ENCODE data around the gene TMEM132D. TPM values are rescaled to one million over a fixed set of nuclear protein-coding genes. Genes with fewer than 3 reads are reported as not detected.

The TMEM132D gene
- total RNA-seq, 1 experiment from 2014 or later, result 1.4 TPM

DNA sequence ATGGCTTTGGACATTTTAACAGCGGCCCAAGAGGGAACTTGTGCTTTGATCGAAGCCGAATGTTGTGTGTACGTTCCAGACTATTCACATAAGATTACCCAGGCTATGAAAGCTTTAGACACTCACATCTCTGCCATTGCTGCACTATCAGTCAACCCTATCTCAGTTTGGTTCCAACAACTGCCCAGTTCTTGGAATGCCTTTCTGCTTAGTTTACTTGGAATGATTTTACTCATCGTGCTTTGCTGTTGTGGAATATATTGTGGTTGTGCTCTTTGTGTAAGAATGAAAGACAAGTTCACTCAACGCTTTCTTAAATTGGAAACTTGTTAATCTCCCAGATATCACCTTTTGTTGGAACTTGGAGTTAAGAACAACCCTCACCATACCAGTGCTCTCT lies 552.3 kb downstream of the TMEM132D start:
- DNase-seq (ENCODE audit: low spot score), result no peak
- H3K4me1 Mint-ChIP-seq, result no peaks in the 10 kb centered on the region

DNA sequence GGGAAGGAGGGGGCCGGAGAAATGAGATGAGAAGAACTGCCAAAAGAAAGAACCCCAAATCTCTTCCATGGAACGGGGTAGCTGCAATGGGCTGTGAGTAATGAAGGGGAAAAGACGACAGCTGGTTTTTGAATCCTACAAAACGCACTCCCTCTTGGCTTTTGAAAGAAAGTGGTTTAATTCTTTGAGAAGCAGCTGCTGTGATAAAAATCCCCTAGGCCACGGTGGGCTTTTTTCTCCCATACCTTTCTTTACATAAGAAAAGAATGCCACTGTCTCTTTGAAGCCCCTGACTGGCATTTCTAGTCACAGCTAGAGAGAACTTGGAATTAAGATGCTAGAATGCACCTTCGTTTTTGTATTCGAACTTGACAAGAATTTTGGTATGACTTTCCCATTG lies 564.5 kb downstream of the TMEM132D start:
- ATAC-seq (no peak), DNase-seq (ENCODE audit: low spot score) (no peak)
- peaks cover 64% of the 10 kb centered on the region for H3K9me3 Mint-ChIP-seq
- peaks cover 4% of the 10 kb centered on the region for H3K27me3 Mint-ChIP-seq (ENCODE audit: low read depth)
- CTCF ChIA-PET, result no interaction called here
- no peak overlapping the region for H3K27ac Mint-ChIP-seq
- POLR2A ChIA-PET, result no interaction called here
- TF ChIP-seq, protein P1, sequence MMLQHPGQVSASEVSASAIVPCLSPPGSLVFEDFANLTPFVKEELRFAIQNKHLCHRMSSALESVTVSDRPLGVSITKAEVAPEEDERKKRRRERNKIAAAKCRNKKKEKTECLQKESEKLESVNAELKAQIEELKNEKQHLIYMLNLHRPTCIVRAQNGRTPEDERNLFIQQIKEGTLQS (CRISPR knock-in tag; conservative IDR thresholded peaks at IDR 0.05), result no peak
- H3K36me3 Mint-ChIP-seq, result peaks cover 58% of the 10 kb centered on the region
- H3K4me1 Mint-ChIP-seq, result no peaks in the 10 kb centered on the region
- H3K4me3 Mint-ChIP-seq, result no peak overlapping the region

More for the DNA sequence above, 552.3 kb downstream of the TMEM132D start:
- no peak overlapping the region for H3K4me3 Mint-ChIP-seq
- peaks cover 80% of the 10 kb centered on the region for H3K9me3 Mint-ChIP-seq
- TF ChIP-seq OVOL2 (CRISPR knock-in tag; IDR thresholded peaks at IDR 0.05; ENCODE audit: borderline replicate concordance) (no peak), SMAD4 (CRISPR knock-in tag; IDR thresholded peaks at IDR 0.05) (no peak), TEAD4 (CRISPR knock-in tag; IDR thresholded peaks at IDR 0.05) (no peak), TP53 (CRISPR knock-in tag; IDR thresholded peaks at IDR 0.05) (no peak), ZNF263 (CRISPR knock-in tag; IDR thresholded peaks at IDR 0.05; ENCODE audit: low read depth) (no peak), IRF2 (CRISPR knock-in tag; IDR thresholded peaks at IDR 0.05; ENCODE audit: borderline replicate concordance, low read depth) (no peak), RORB (CRISPR knock-in tag; IDR thresholded peaks at IDR 0.05) (no peak)
- TF ChIP-seq, protein P2, sequence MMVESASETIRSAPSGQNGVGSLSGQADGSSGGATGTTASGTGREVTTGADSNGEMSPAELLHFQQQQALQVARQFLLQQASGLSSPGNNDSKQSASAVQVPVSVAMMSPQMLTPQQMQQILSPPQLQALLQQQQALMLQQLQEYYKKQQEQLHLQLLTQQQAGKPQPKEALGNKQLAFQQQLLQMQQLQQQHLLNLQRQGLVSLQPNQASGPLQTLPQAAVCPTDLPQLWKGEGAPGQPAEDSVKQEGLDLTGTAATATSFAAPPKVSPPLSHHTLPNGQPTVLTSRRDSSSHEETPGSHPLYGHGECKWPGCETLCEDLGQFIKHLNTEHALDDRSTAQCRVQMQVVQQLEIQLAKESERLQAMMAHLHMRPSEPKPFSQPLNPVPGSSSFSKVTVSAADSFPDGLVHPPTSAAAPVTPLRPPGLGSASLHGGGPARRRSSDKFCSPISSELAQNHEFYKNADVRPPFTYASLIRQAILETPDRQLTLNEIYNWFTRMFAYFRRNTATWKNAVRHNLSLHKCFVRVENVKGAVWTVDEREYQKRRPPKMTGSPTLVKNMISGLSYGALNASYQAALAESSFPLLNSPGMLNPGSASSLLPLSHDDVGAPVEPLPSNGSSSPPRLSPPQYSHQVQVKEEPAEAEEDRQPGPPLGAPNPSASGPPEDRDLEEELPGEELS (CRISPR knock-in tag; IDR thresholded peaks at IDR 0.05), result no peak
- TF ChIP-seq, protein P3, sequence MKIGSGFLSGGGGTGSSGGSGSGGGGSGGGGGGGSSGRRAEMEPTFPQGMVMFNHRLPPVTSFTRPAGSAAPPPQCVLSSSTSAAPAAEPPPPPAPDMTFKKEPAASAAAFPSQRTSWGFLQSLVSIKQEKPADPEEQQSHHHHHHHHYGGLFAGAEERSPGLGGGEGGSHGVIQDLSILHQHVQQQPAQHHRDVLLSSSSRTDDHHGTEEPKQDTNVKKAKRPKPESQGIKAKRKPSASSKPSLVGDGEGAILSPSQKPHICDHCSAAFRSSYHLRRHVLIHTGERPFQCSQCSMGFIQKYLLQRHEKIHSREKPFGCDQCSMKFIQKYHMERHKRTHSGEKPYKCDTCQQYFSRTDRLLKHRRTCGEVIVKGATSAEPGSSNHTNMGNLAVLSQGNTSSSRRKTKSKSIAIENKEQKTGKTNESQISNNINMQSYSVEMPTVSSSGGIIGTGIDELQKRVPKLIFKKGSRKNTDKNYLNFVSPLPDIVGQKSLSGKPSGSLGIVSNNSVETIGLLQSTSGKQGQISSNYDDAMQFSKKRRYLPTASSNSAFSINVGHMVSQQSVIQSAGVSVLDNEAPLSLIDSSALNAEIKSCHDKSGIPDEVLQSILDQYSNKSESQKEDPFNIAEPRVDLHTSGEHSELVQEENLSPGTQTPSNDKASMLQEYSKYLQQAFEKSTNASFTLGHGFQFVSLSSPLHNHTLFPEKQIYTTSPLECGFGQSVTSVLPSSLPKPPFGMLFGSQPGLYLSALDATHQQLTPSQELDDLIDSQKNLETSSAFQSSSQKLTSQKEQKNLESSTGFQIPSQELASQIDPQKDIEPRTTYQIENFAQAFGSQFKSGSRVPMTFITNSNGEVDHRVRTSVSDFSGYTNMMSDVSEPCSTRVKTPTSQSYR (CRISPR knock-in tag; IDR thresholded peaks at IDR 0.05), result no peak
- TF ChIP-seq, protein P4, sequence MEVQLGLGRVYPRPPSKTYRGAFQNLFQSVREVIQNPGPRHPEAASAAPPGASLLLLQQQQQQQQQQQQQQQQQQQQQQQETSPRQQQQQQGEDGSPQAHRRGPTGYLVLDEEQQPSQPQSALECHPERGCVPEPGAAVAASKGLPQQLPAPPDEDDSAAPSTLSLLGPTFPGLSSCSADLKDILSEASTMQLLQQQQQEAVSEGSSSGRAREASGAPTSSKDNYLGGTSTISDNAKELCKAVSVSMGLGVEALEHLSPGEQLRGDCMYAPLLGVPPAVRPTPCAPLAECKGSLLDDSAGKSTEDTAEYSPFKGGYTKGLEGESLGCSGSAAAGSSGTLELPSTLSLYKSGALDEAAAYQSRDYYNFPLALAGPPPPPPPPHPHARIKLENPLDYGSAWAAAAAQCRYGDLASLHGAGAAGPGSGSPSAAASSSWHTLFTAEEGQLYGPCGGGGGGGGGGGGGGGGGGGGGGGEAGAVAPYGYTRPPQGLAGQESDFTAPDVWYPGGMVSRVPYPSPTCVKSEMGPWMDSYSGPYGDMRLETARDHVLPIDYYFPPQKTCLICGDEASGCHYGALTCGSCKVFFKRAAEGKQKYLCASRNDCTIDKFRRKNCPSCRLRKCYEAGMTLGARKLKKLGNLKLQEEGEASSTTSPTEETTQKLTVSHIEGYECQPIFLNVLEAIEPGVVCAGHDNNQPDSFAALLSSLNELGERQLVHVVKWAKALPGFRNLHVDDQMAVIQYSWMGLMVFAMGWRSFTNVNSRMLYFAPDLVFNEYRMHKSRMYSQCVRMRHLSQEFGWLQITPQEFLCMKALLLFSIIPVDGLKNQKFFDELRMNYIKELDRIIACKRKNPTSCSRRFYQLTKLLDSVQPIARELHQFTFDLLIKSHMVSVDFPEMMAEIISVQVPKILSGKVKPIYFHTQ (CRISPR knock-in tag; IDR thresholded peaks at IDR 0.05), result no peak
- no peak for ATAC-seq
- POLR2A ChIA-PET, result no interaction called here
- peaks cover 80% of the 10 kb centered on the region for H3K36me3 Mint-ChIP-seq
- CTCF ChIA-PET, result no interaction called here
- no peak overlapping the region for H3K27ac Mint-ChIP-seq
- peaks cover 12% of the 10 kb centered on the region for H3K27me3 Mint-ChIP-seq (ENCODE audit: low read depth)

DNA sequence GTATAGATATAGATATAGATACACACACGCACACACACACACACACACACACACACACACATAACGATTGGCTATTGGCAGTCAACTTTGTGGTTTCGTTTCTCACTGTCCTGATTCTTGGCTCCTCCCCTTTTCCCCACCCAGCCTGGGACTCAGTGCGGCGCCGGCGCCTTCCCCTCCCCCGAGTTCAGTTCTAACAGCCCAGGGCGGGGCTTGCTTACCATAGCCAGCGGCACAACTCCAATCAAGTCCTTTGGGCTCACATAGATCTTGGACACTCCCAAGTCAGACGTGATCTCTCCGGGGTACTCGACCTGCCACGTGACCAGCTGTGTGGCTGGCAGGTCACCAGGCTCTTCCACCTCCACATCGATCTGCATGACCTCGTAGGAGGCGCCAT lies 566.4 kb downstream of the TMEM132D start:
- Mint-ChIP-seq H3K9me3 (peaks cover 70% of the 10 kb centered on the region), H3K36me3 (peaks cover 61% of the 10 kb centered on the region), H3K27ac (no peak overlapping the region), H3K27me3 (ENCODE audit: low read depth) (peaks cover 7% of the 10 kb centered on the region), H3K4me1 (no peaks in the 10 kb centered on the region), H3K4me3 (no peak overlapping the region)
- ATAC-seq (no peak), DNase-seq (ENCODE audit: low spot score) (no peak)
- ChIA-PET POLR2A (no interaction called here), CTCF (no interaction called here)
- TF ChIP-seq ZNF263 (CRISPR knock-in tag; IDR thresholded peaks at IDR 0.05; ENCODE audit: low read depth) (no peak), GRHL2 (CRISPR knock-in tag; IDR thresholded peaks at IDR 0.05; ENCODE audit: insufficient replicate concordance, severe bottlenecking) (no peak), GABPB1 (CRISPR knock-in tag; IDR thresholded peaks at IDR 0.05) (no peak), ZNF416 (CRISPR knock-in tag; IDR thresholded peaks at IDR 0.05) (no peak), OVOL2 (CRISPR knock-in tag; IDR thresholded peaks at IDR 0.05; ENCODE audit: borderline replicate concordance) (no peak), ELF4 (CRISPR knock-in tag; IDR thresholded peaks at IDR 0.05; ENCODE audit: low read depth) (no peak), FOXK1 (CRISPR knock-in tag; IDR thresholded peaks at IDR 0.05) (no peak), ZBTB21 (CRISPR knock-in tag; IDR thresholded peaks at IDR 0.05; ENCODE audit: borderline replicate concordance) (no peak)
- TF ChIP-seq, protein P5, sequence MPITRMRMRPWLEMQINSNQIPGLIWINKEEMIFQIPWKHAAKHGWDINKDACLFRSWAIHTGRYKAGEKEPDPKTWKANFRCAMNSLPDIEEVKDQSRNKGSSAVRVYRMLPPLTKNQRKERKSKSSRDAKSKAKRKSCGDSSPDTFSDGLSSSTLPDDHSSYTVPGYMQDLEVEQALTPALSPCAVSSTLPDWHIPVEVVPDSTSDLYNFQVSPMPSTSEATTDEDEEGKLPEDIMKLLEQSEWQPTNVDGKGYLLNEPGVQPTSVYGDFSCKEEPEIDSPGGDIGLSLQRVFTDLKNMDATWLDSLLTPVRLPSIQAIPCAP (CRISPR knock-in tag; IDR thresholded peaks at IDR 0.05), result no peak
- TF ChIP-seq, protein P6, sequence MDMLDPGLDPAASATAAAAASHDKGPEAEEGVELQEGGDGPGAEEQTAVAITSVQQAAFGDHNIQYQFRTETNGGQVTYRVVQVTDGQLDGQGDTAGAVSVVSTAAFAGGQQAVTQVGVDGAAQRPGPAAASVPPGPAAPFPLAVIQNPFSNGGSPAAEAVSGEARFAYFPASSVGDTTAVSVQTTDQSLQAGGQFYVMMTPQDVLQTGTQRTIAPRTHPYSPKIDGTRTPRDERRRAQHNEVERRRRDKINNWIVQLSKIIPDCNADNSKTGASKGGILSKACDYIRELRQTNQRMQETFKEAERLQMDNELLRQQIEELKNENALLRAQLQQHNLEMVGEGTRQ (CRISPR knock-in tag; IDR thresholded peaks at IDR 0.05), result no peak
- TF ChIP-seq, protein P7, sequence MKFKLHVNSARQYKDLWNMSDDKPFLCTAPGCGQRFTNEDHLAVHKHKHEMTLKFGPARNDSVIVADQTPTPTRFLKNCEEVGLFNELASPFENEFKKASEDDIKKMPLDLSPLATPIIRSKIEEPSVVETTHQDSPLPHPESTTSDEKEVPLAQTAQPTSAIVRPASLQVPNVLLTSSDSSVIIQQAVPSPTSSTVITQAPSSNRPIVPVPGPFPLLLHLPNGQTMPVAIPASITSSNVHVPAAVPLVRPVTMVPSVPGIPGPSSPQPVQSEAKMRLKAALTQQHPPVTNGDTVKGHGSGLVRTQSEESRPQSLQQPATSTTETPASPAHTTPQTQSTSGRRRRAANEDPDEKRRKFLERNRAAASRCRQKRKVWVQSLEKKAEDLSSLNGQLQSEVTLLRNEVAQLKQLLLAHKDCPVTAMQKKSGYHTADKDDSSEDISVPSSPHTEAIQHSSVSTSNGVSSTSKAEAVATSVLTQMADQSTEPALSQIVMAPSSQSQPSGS (CRISPR knock-in tag; IDR thresholded peaks at IDR 0.05; ENCODE audit: borderline replicate concordance, low read depth), result no peak
- TF ChIP-seq, protein P8, sequence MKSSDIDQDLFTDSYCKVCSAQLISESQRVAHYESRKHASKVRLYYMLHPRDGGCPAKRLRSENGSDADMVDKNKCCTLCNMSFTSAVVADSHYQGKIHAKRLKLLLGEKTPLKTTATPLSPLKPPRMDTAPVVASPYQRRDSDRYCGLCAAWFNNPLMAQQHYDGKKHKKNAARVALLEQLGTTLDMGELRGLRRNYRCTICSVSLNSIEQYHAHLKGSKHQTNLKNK (CRISPR knock-in tag; IDR thresholded peaks at IDR 0.05), result no peak

Data from WTC11 (cell line).